Vagina (tissue), 2 donors: ENCODE results near the gene CYTH2.

Experiments used
- POLR2A ChIP-seq, 2 donors: fragments of 450-650 bp; IDR thresholded peaks; one replicate each; pipeline ENCODE4 v1.6.1; 2017; ENCODE audit warnings: antibody characterized with exemption in 2 of 2, mild to moderate bottlenecking in 2 of 2, moderate library complexity in 2 of 2
- TF ChIP-seq, protein P1 (sequence below), 3 experiments: fragments of 450-650 bp in 2 of 3; fragments of 200-600 bp in 1 of 3; sonication (generic) in 1 of 3; IDR thresholded peaks; one replicate each; pipeline ENCODE4 v1.5.1; 2017 to 2019; ENCODE audit warnings: antibody characterized with exemption in 3 of 3, mild to moderate bottlenecking in 2 of 3, moderate library complexity in 2 of 3

DNA sequence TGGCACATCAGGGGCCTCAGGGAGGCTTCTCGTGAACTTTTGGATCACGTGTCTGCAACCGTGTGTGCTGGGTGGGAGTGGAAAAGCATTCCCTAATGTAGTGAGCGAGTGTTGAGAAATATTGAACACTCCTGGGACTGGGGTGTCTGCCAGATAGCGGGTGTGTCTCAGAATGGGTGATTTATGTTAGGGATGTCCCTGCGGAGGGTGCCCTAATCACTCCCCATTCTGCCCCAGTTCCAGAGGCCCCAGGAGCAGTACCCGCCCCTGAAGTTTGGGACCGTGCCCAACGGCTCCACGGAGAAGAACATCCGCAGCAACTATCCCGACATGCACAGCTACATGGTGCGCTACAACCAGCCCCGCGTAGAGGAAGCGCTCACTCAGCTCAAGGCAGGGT is 47.6 kb upstream of the CYTH2 start:
- TF ChIP-seq, protein P1, sequence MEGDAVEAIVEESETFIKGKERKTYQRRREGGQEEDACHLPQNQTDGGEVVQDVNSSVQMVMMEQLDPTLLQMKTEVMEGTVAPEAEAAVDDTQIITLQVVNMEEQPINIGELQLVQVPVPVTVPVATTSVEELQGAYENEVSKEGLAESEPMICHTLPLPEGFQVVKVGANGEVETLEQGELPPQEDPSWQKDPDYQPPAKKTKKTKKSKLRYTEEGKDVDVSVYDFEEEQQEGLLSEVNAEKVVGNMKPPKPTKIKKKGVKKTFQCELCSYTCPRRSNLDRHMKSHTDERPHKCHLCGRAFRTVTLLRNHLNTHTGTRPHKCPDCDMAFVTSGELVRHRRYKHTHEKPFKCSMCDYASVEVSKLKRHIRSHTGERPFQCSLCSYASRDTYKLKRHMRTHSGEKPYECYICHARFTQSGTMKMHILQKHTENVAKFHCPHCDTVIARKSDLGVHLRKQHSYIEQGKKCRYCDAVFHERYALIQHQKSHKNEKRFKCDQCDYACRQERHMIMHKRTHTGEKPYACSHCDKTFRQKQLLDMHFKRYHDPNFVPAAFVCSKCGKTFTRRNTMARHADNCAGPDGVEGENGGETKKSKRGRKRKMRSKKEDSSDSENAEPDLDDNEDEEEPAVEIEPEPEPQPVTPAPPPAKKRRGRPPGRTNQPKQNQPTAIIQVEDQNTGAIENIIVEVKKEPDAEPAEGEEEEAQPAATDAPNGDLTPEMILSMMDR (IDR thresholded peaks at IDR 0.05) = no peak
- no peak for TF ChIP-seq POLR2A (IDR thresholded peaks at IDR 0.05)
